Cardiac atrium fibroblast (primary cell): ENCODE measurements around the gene ZNF280C. TPM values are rescaled to one million over a fixed set of nuclear protein-coding genes. Genes with fewer than 3 reads are reported as not detected.

Experiments used
- total RNA-seq: library from RNA; depleted of rRNA; stranded (reverse); fragments of >200 nt; gene quantifications from 2 replicates; pipeline ENCODE4 v1.2.3, GENCODE V29; 2015

ZNF280C gene
- 2.3 and 2.9 TPM in 2 replicates for total RNA-seq

GRCh38 chrX:130268449-130269170 lies at the start of gene ZNF280C:
ZNF280C (minus strand) TSS chrX:130268899; CDS start chrX:130260449, 8,450 bp downstream.

GRCh38 chrX:130171446-130172126 lies 97.1 kb downstream of the ZNF280C start, which contains the start of gene RAB33A:
RAB33A (plus strand) TSS chrX:130171962; CDS start chrX:130172063, 101 bp downstream.

GRCh38 chrX:130165703-130166502 lies 102.8 kb downstream of the ZNF280C start, which contains the start of gene AIFM1:
AIFM1 (minus strand) TSS chrX:130165841; CDS start chrX:130165656, 185 bp downstream.

Other genes with a start within 250 kb of the ZNF280C start
- 7.9 and 9.2 TPM in 2 replicates for gene ELF4, start 158.4 kb downstream of the ZNF280C start, total RNA-seq
- gene AIFM1, start 103.1 kb downstream of the ZNF280C start, total RNA-seq: 12.6 and 14.8 TPM in 2 replicates
- gene RAB33A, start 96.9 kb downstream of the ZNF280C start, total RNA-seq: 0.54 and 0.65 TPM in 2 replicates
- gene SLC25A14, start 71.0 kb upstream of the ZNF280C start, total RNA-seq: 6.3 and 7.8 TPM in 2 replicates
- gene GPR119, start 116.8 kb upstream of the ZNF280C start, total RNA-seq: not detected in 2 replicates
- gene RBMX2, start 133.1 kb upstream of the ZNF280C start, total RNA-seq: 8.3 and 11.4 TPM in 2 replicates